Neural progenitor cell (in vitro differentiated cells): ENCODE measurements around the gene CEACAM5. TPM values are rescaled to one million over a fixed set of nuclear protein-coding genes. Genes with fewer than 3 reads are reported as not detected.

ENCODE experiments used
- DNase-seq: peaks from one replicate; pipeline ENCODE4 v3.0.0-alpha.2; 2016; ENCODE audit warnings: low spot score
- H2AFZ ChIP-seq: fragments of 200-600 bp; sonication (generic); replicated peaks from 2 replicates; pipeline ENCODE4 v1.6.1; 2016; ENCODE audit warnings: antibody characterized with exemption
- H3F3A ChIP-seq: fragments of 200-600 bp; sonication (generic); 2 replicates; pipeline ENCODE4 v1.6.1; 2016; ENCODE audit warnings: antibody characterized with exemption, low read depth
- H3K27ac ChIP-seq: fragments of 200-600 bp; sonication (generic); 2 replicates; pipeline ENCODE4 v1.5.1; 2016; ENCODE audit warnings: mild to moderate bottlenecking
- H3K27me3 ChIP-seq: fragments of 200-600 bp; sonication (generic); 2 replicates; pipeline ENCODE4 v1.6.1; 2016; ENCODE audit warnings: mild to moderate bottlenecking, moderate library complexity
- H3K36me3 ChIP-seq: fragments of 200-600 bp; sonication (generic); 2 replicates; pipeline ENCODE4 v1.5.1; 2016
- H3K4me1 ChIP-seq: fragments of 200-600 bp; sonication (generic); 2 replicates; pipeline ENCODE4 v1.6.1; 2016; ENCODE audit warnings: mixed run types
- H3K4me2 ChIP-seq: fragments of 200-600 bp; sonication (generic); 2 replicates; pipeline ENCODE4 v1.6.1; 2016
- H3K4me3 ChIP-seq: fragments of 200-600 bp; sonication (generic); 2 replicates; pipeline ENCODE4 v1.5.1; 2016
- H3K79me2 ChIP-seq: fragments of 200-600 bp; sonication (generic); 2 replicates; pipeline ENCODE4 v1.6.1; 2016; ENCODE audit warnings: low read depth
- H3K9ac ChIP-seq: fragments of 200-600 bp; sonication (generic); 2 replicates; pipeline ENCODE4 v1.6.1; 2016
- H3K9me3 ChIP-seq: fragments of 200-600 bp; sonication (generic); 2 replicates; pipeline ENCODE4 v1.5.1; 2016; ENCODE audit warnings: low read depth
- H4K20me1 ChIP-seq: fragments of 200-600 bp; sonication (generic); 2 replicates; pipeline ENCODE4 v1.6.1; 2016; ENCODE audit warnings: low read depth
- H3K27ac Mint-ChIP-seq: 3 replicates; pipeline ENCODE4 v1.8.0; 2021; ENCODE audit warnings: mixed read lengths
- H3K27me3 Mint-ChIP-seq: 2 replicates; pipeline ENCODE4 v1.8.0; 2022; ENCODE audit warnings: low read depth, mild to moderate bottlenecking, inconsistent platforms, moderate library complexity, mixed read lengths; ENCODE audit not compliant: insufficient read depth
- H3K36me3 Mint-ChIP-seq: 3 replicates; pipeline ENCODE4 v1.8.0; 2021; ENCODE audit warnings: mixed read lengths
- H3K4me1 Mint-ChIP-seq: 3 replicates; pipeline ENCODE4 v1.8.0; 2021; ENCODE audit warnings: mixed read lengths
- H3K4me3 Mint-ChIP-seq: 3 replicates; pipeline ENCODE4 v1.8.0; 2021; ENCODE audit warnings: mild to moderate bottlenecking, moderate library complexity, mixed read lengths
- H3K9me3 Mint-ChIP-seq: 3 replicates; pipeline ENCODE4 v1.8.0; 2020; ENCODE audit warnings: mixed read lengths
- EZH2 ChIP-seq: fragments of 200-600 bp; sonication (generic); IDR thresholded peaks from 2 replicates; pipeline ENCODE4 v1.6.1; 2017; ENCODE audit warnings: antibody characterized with exemption, mild to moderate bottlenecking, moderate library complexity
- EZH2phosphoT487 ChIP-seq: fragments of 200-600 bp; sonication (generic); IDR thresholded peaks from 2 replicates; pipeline ENCODE4 v1.6.1; 2017; ENCODE audit warnings: antibody characterized with exemption
- total RNA-seq: library from RNA; depleted of rRNA; stranded (reverse); fragments of >200 nt; gene quantifications from 2 replicates; pipeline ENCODE4 v1.2.3, GENCODE V29; 2015; ENCODE audit warnings: low replicate concordance
- TF ChIP-seq, protein P1 (sequence below): fragments of 200-600 bp; sonication (generic); IDR thresholded peaks from 2 replicates; pipeline ENCODE4 v1.5.1; 2017; ENCODE audit warnings: antibody characterized with exemption, mild to moderate bottlenecking

CEACAM5 gene
- total RNA-seq, 1 donor from 2014 or later = not detected

DNA sequence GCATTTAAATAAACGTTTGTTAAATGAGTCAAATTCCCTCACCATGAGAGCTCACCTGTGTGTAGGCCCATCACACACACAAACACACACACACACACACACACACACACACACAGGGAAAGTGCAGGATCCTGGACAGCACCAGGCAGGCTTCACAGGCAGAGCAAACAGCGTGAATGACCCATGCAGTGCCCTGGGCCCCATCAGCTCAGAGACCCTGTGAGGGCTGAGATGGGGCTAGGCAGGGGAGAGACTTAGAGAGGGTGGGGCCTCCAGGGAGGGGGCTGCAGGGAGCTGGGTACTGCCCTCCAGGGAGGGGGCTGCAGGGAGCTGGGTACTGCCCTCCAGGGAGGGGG, 8.5 kb upstream of the CEACAM5 start:
- Mint-ChIP-seq H3K4me1 (no peaks in the 10 kb centered on the region), H3K9me3 (peaks cover 11% of the 10 kb centered on the region), H3K27ac (no peak overlapping the region), H3K4me3 (no peak overlapping the region), H3K27me3 (peaks cover 10% of the 10 kb centered on the region), H3K36me3 (no peaks in the 10 kb centered on the region)
- TF ChIP-seq, protein P1, sequence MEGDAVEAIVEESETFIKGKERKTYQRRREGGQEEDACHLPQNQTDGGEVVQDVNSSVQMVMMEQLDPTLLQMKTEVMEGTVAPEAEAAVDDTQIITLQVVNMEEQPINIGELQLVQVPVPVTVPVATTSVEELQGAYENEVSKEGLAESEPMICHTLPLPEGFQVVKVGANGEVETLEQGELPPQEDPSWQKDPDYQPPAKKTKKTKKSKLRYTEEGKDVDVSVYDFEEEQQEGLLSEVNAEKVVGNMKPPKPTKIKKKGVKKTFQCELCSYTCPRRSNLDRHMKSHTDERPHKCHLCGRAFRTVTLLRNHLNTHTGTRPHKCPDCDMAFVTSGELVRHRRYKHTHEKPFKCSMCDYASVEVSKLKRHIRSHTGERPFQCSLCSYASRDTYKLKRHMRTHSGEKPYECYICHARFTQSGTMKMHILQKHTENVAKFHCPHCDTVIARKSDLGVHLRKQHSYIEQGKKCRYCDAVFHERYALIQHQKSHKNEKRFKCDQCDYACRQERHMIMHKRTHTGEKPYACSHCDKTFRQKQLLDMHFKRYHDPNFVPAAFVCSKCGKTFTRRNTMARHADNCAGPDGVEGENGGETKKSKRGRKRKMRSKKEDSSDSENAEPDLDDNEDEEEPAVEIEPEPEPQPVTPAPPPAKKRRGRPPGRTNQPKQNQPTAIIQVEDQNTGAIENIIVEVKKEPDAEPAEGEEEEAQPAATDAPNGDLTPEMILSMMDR = no peak
- TF ChIP-seq EZH2 (no peak), EZH2phosphoT487 (no peak)
- Histone ChIP-seq H3K4me3 (no peak overlapping the region), H2AFZ (no peak overlapping the region), H4K20me1 (no peaks in the 10 kb centered on the region), H3K4me2 (no peak overlapping the region), H3K9ac (no peak overlapping the region), H3K27me3 (no peaks in the 10 kb centered on the region), H3K27ac (no peak overlapping the region), H3K79me2 (no peaks in the 10 kb centered on the region), H3K4me1 (no peaks in the 10 kb centered on the region), H3K9me3 (peaks cover 2% of the 10 kb centered on the region), H3K36me3 (no peaks in the 10 kb centered on the region), H3F3A (no peaks in the 10 kb centered on the region)
- no peak for DNase-seq

DNA sequence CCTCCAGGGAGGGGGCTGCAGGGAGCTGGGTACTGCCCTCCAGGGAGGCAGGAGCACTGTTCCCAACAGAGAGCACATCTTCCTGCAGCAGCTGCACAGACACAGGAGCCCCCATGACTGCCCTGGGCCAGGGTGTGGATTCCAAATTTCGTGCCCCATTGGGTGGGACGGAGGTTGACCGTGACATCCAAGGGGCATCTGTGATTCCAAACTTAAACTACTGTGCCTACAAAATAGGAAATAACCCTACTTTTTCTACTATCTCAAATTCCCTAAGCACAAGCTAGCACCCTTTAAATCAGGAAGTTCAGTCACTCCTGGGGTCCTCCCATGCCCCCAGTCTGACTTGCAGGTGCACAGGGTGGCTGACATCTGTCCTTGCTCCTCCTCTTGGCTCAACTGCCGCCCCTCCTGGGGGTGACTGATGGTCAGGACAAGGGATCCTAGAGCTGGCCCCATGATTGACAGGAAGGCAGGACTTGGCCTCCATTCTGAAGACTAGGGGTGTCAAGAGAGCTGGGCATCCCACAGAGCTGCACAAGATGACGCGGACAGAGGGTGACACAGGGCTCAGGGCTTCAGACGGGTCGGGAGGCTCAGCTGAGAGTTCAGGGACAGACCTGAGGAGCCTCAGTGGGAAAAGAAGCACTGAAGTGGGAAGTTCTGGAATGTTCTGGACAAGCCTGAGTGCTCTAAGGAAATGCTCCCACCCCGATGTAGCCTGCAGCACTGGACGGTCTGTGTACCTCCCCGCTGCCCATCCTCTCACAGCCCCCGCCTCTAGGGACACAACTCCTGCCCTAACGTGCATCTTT, 7.8 kb upstream of the CEACAM5 start:
- Mint-ChIP-seq H3K36me3 (no peaks in the 10 kb centered on the region), H3K27me3 (peaks cover 10% of the 10 kb centered on the region), H3K4me3 (no peak overlapping the region), H3K4me1 (no peaks in the 10 kb centered on the region), H3K9me3 (peaks cover 11% of the 10 kb centered on the region), H3K27ac (no peak overlapping the region)
- Histone ChIP-seq H3K4me3 (no peak overlapping the region), H3F3A (no peaks in the 10 kb centered on the region), H3K27ac (no peak overlapping the region), H2AFZ (no peak overlapping the region), H3K79me2 (no peaks in the 10 kb centered on the region), H3K36me3 (no peaks in the 10 kb centered on the region), H3K4me2 (no peak overlapping the region), H4K20me1 (no peaks in the 10 kb centered on the region), H3K9me3 (peaks cover 2% of the 10 kb centered on the region), H3K9ac (no peak overlapping the region), H3K27me3 (no peaks in the 10 kb centered on the region), H3K4me1 (no peaks in the 10 kb centered on the region)
- TF ChIP-seq EZH2phosphoT487 = no peak
- TF ChIP-seq, protein P1 = no peak
- TF ChIP-seq EZH2 = no peak
- DNase-seq = no peak

DNA sequence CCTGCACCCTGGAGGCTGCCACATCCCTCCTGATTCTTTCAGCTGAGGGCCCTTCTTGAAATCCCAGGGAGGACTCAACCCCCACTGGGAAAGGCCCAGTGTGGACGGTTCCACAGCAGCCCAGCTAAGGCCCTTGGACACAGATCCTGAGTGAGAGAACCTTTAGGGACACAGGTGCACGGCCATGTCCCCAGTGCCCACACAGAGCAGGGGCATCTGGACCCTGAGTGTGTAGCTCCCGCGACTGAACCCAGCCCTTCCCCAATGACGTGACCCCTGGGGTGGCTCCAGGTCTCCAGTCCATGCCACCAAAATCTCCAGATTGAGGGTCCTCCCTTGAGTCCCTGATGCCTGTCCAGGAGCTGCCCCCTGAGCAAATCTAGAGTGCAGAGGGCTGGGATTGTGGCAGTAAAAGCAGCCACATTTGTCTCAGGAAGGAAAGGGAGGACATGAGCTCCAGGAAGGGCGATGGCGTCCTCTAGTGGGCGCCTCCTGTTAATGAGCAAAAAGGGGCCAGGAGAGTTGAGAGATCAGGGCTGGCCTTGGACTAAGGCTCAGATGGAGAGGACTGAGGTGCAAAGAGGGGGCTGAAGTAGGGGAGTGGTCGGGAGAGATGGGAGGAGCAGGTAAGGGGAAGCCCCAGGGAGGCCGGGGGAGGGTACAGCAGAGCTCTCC, 6.9 kb upstream of the CEACAM5 start:
- H3K4me3 ChIP-seq = no peak overlapping the region
- Mint-ChIP-seq H3K4me3 (no peak overlapping the region), H3K27ac (no peak overlapping the region), H3K9me3 (peaks cover 11% of the 10 kb centered on the region), H3K4me1 (no peaks in the 10 kb centered on the region), H3K27me3 (peaks cover 13% of the 10 kb centered on the region), H3K36me3 (no peaks in the 10 kb centered on the region)
- no peaks in the 10 kb centered on the region for H3F3A ChIP-seq
- H3K27me3 ChIP-seq = no peaks in the 10 kb centered on the region
- DNase-seq = no peak
- H3K79me2 ChIP-seq = no peaks in the 10 kb centered on the region
- H3K4me2 ChIP-seq = no peak overlapping the region
- H3K4me1 ChIP-seq = no peaks in the 10 kb centered on the region
- H2AFZ ChIP-seq = no peak overlapping the region
- H3K9me3 ChIP-seq = no peaks in the 10 kb centered on the region
- H3K27ac ChIP-seq = no peak overlapping the region
- H4K20me1 ChIP-seq = no peaks in the 10 kb centered on the region
- no peaks in the 10 kb centered on the region for H3K36me3 ChIP-seq
- no peak overlapping the region for H3K9ac ChIP-seq
- TF ChIP-seq EZH2phosphoT487 (no peak), EZH2 (no peak)
- TF ChIP-seq, protein P1 = no peak
